ENCODE data around the gene IAH1.
"Not testable (repeated sequence)": the region's sequence is repeated elsewhere in the genome, so short reads cannot be mapped to it uniquely, and the experiment has no call there.

The IAH1 gene

GRCh38 chr2:9473308-9473984, 905 bp upstream of the IAH1 start:
- no peak for DNase-seq (ENCODE audit: low read depth in 3 of 3)

- DNase-seq (ENCODE audit: low read depth in 3 of 3) = peak; percentile 28 to 48 (median 47)
These were observed 378 bp upstream of the IAH1 start for GRCh38 chr2:9473985-9474360.

GRCh38 chr2:9477914-9478313, 3.6 kb downstream of the IAH1 start:
- no peak for DNase-seq (ENCODE audit: low read depth in 3 of 3)

GRCh38 chr2:9478526-9478925, 4.2 kb downstream of the IAH1 start:
- DNase-seq (ENCODE audit: low read depth in 3 of 3) = no peak

- no peak for DNase-seq (ENCODE audit: low read depth in 3 of 3)
These were observed 5.8 kb downstream of the IAH1 start for GRCh38 chr2:9480157-9480556.

- DNase-seq (ENCODE audit: low read depth in 3 of 3) = no peak
These were observed 8.8 kb downstream of the IAH1 start for GRCh38 chr2:9483107-9483506.

GRCh38 chr2:9484533-9484932, 10.2 kb downstream of the IAH1 start:
- DNase-seq (ENCODE audit: low read depth in 3 of 3) = no peak

GRCh38 chr2:9488583-9489547, 14.5 kb downstream of the IAH1 start:
- DNase-seq (ENCODE audit: low read depth in 3 of 3) = no peak

- no peak for DNase-seq (ENCODE audit: low read depth in 3 of 3)
These were observed 16.4 kb downstream of the IAH1 start for GRCh38 chr2:9490789-9491188.

- no peak for DNase-seq (ENCODE audit: low read depth in 3 of 3)
These were observed 18.6 kb downstream of the IAH1 start for GRCh38 chr2:9492927-9493326.

GRCh38 chr2:9493478-9493877, 19.1 kb downstream of the IAH1 start:
- DNase-seq (ENCODE audit: low read depth in 3 of 3) = no peak

GRCh38 chr2:9494081-9494480, 19.7 kb downstream of the IAH1 start:
- no peak for DNase-seq (ENCODE audit: low read depth in 3 of 3)

- DNase-seq (ENCODE audit: low read depth in 3 of 3) = no peak
These were observed 22.7 kb downstream of the IAH1 start for GRCh38 chr2:9497017-9497416.

GRCh38 chr2:9498210-9498609, 23.9 kb downstream of the IAH1 start:
- DNase-seq (ENCODE audit: low read depth in 3 of 3) = no peak

- no peak for DNase-seq (ENCODE audit: low read depth in 3 of 3)
These were observed 34.6 kb downstream of the IAH1 start for GRCh38 chr2:9508931-9509330.

GRCh38 chr2:9513946-9514345, 39.6 kb downstream of the IAH1 start:
- DNase-seq (ENCODE audit: low read depth in 3 of 3) = not testable (repeated sequence)

GRCh38 chr2:9517118-9517782, 42.9 kb downstream of the IAH1 start:
- no peak for DNase-seq (ENCODE audit: low read depth in 3 of 3)

- no peak for DNase-seq (ENCODE audit: low read depth in 3 of 3)
These were observed 43.8 kb downstream of the IAH1 start for GRCh38 chr2:9518163-9518562.

- no peak for DNase-seq (ENCODE audit: low read depth in 3 of 3)
These were observed 44.4 kb downstream of the IAH1 start for GRCh38 chr2:9518780-9519179.

GRCh38 chr2:9519250-9519649, 44.9 kb downstream of the IAH1 start:
- no peak for DNase-seq (ENCODE audit: low read depth in 3 of 3)

- no peak for DNase-seq (ENCODE audit: low read depth in 3 of 3)
These were observed 49.9 kb downstream of the IAH1 start for GRCh38 chr2:9524291-9524690.

GRCh38 chr2:9525266-9525665, 50.9 kb downstream of the IAH1 start:
- no peak for DNase-seq (ENCODE audit: low read depth in 3 of 3)

Data from stimulated activated CD4-positive, alpha-beta T cell treated with anti-CD3 and anti-CD28 coated beads, TNF-alpha, amount 100 ng/mL, for 48 hours (primary cell).